DMS53 (cell line): ENCODE measurements around the gene STOML1.

ENCODE experiments used
- DNase-seq: peaks from one replicate; lab custom pipeline; 2025; lab: John Stamatoyannopoulos, UW

The STOML1 gene

GRCh38 chr15:73928971-73929627, 63.0 kb downstream of the STOML1 start:
- no peak for DNase-seq
